GM12878 (cell line): ENCODE measurements around the gene CYB5R3. TPM values are rescaled to one million over a fixed set of nuclear protein-coding genes. Genes with fewer than 3 reads are reported as not detected.

ENCODE experiments used
- ATAC-seq: fragments of 200-7000 bp; cut with Tn5 transposase; 3 replicates; pipeline ENCODE4 v1.9.1; 2020; ENCODE audit warnings: mild to moderate bottlenecking, moderate library complexity
- BruUV-seq: library from RNA; stranded (reverse); fragments of 400-500 nt; replicated peaks from 2 replicates; lab custom pipeline; 2021; lab: Mats Ljungman, UMichigan
- CTCF ChIA-PET: fragments of 300-600 bp; sonication (Branson Sonifier 250); formaldehyde crosslinking; extraction: SDS; loops from one replicate; lab custom pipeline; 2021; ENCODE audit warnings: inconsistent platforms; lab: Yijun Ruan, JAX
- POLR2A ChIA-PET: fragments of 350-600 bp; formaldehyde crosslinking; extraction: SDS; loops from one replicate; lab custom pipeline; 2021; ENCODE audit warnings: inconsistent platforms; lab: Charles Lee
- RAD21 ChIA-PET: fragments of 300-600 bp; sonication (Branson Sonifier 250); formaldehyde crosslinking; loops from one replicate; lab custom pipeline; 2023; ENCODE audit warnings: antibody characterized with exemption; ENCODE audit not compliant: unreplicated experiment; lab: Charles Lee
- SMC1A ChIA-PET: fragments of 300-600 bp; sonication (Branson Sonifier 250); formaldehyde crosslinking; loops from one replicate; lab custom pipeline; 2023; ENCODE audit not compliant: unreplicated experiment, uncharacterized antibody; lab: Charles Lee
- DNase-seq: peaks from one replicate; pipeline ENCODE4 v3.0.0-alpha.2; 2011; ENCODE audit warnings: low read depth, low spot score
- FAIRE-seq: peaks from 3 replicates; lab custom pipeline; 2011; peaks lifted over from hg19 to GRCh38; lab: Jason Lieb, UNC
- H2AFZ ChIP-seq: 2 replicates; pipeline ENCODE4 v1.6.0; 2011; ENCODE audit warnings: low read depth, low read length, control low read depth; ENCODE audit not compliant: control insufficient read depth
- H3K27ac ChIP-seq: 2 replicates; pipeline ENCODE4 v1.5.1; 2011; ENCODE audit warnings: control low read depth; ENCODE audit not compliant: control insufficient read depth, insufficient read depth
- H3K27me3 ChIP-seq, 2 experiments: replicated peaks in 1 of 2; 2 replicates each; pipeline versions ENCODE4 v1.6.0 to v1.6.1; 2011; ENCODE audit warnings: low read length in 1 of 2; ENCODE audit not compliant: control insufficient read depth in 2 of 2, insufficient read depth in 2 of 2
- H3K36me3 ChIP-seq, 2 experiments: 2 replicates each; pipeline ENCODE4 v1.5.1; 2011; ENCODE audit warnings: low read length in 1 of 2; ENCODE audit not compliant: control insufficient read depth in 2 of 2, insufficient read depth in 2 of 2
- H3K4me1 ChIP-seq: 2 replicates; pipeline ENCODE4 v1.6.1; 2011; ENCODE audit warnings: mild to moderate bottlenecking, low read length, moderate library complexity, mixed read lengths; ENCODE audit not compliant: control insufficient read depth, insufficient read depth
- H3K4me2 ChIP-seq: 2 replicates; pipeline ENCODE4 v1.6.0; 2011; ENCODE audit warnings: control low read depth; ENCODE audit not compliant: control insufficient read depth, insufficient read depth
- H3K4me3 ChIP-seq: fragments of 200-600 bp; sonication (generic); 2 replicates; pipeline ENCODE4 v1.5.1; 2016
- H3K79me2 ChIP-seq: 2 replicates; pipeline ENCODE4 v1.6.0; 2011; ENCODE audit warnings: low read length; ENCODE audit not compliant: control insufficient read depth, insufficient read depth
- H3K9ac ChIP-seq: 2 replicates; pipeline ENCODE4 v1.8.0; 2011; ENCODE audit warnings: low read length, control low read depth, mixed read lengths; ENCODE audit not compliant: control insufficient read depth, insufficient read depth
- H3K9me3 ChIP-seq: replicated peaks from 3 replicates; pipeline ENCODE4 v1.5.1; 2011; ENCODE audit warnings: mild to moderate bottlenecking, low read length; ENCODE audit not compliant: control insufficient read depth, insufficient read depth
- H4K20me1 ChIP-seq: 2 replicates; pipeline ENCODE4 v1.6.0; 2011; ENCODE audit not compliant: control insufficient read depth, insufficient read depth
- ATF2 ChIP-seq: IDR thresholded peaks from 2 replicates; pipeline ENCODE4 v1.6.1; 2012; ENCODE audit warnings: low read length, inconsistent platforms
- DPF2 ChIP-seq: fragments of 450-650 bp; IDR thresholded peaks from 2 replicates; pipeline ENCODE4 v1.6.1; 2017; ENCODE audit warnings: mild to moderate bottlenecking
- HSF1 ChIP-seq: fragments of 150-350 bp; IDR thresholded peaks from 2 replicates; pipeline ENCODE4 v1.6.1; 2014; ENCODE audit warnings: mild to moderate bottlenecking, low read depth, low read length
- IKZF1 ChIP-seq: fragments of 450-650 bp; conservative IDR thresholded peaks from 2 replicates; pipeline ENCODE4 v1.6.1; 2017; ENCODE audit warnings: antibody characterized with exemption, mild to moderate bottlenecking
- MAX ChIP-seq: IDR thresholded peaks from 2 replicates; pipeline ENCODE4 v1.6.1; 2012; ENCODE audit warnings: low read depth, low read length, improper control_type of control experiment
- RCOR1 ChIP-seq: conservative IDR thresholded peaks from 2 replicates; pipeline ENCODE4 v1.6.1; 2012; ENCODE audit warnings: low read depth, low read length, improper control_type of control experiment
- SMC3 ChIP-seq: IDR thresholded peaks from 2 replicates; pipeline ENCODE4 v1.6.1; 2011; ENCODE audit warnings: low read length, improper control_type of control experiment, borderline replicate concordance
- SP1 ChIP-seq: IDR thresholded peaks from one replicate; pipeline ENCODE4 v1.6.1; 2011; ENCODE audit warnings: low read depth, low read length
- STAT1 ChIP-seq: fragments of 450-650 bp; conservative IDR thresholded peaks from 2 replicates; pipeline ENCODE4 v1.6.1; 2014; ENCODE audit warnings: antibody characterized with exemption, mild to moderate bottlenecking
- ZBED1 ChIP-seq: IDR thresholded peaks from 2 replicates; pipeline ENCODE4 v1.6.1; 2016; ENCODE audit warnings: borderline replicate concordance
- ZNF207 ChIP-seq: fragments of 450-650 bp; IDR thresholded peaks from 2 replicates; pipeline ENCODE4 v1.6.1; 2014; ENCODE audit warnings: antibody characterized with exemption, mild to moderate bottlenecking, borderline replicate concordance
- ZNF592 ChIP-seq: fragments of 450-650 bp; IDR thresholded peaks from 2 replicates; pipeline ENCODE4 v1.6.1; 2017; ENCODE audit warnings: mild to moderate bottlenecking, moderate library complexity
- WGBS: methylation state at CpG from one replicate; pipeline ENCODE4 v1.1.6; 2016; ENCODE audit warnings: low lambda C conversion rate; ENCODE audit not compliant: insufficient replicate concordance, insufficient coverage; ENCODE audit errors: missing lambda C conversion rate; 5-methylcytosine and 5-hydroxymethylcytosine counted together
- in situ Hi-C: fragments of 300-500 bp; cut with MboI; formaldehyde crosslinking; loops from 9 replicates; pipeline ENCODE4 v1.14.3; 2018; ENCODE audit warnings: mixed read lengths
- intact Hi-C: fragments of 100-400 bp; cut with micrococcal nuclease; formaldehyde crosslinking; loops from one replicate; pipeline ENCODE4 v1.14.2; 2022; ENCODE audit not compliant: unreplicated experiment
- polyA plus RNA-seq, 11 experiments: library from polyadenylated mRNA; depleted of rRNA in 4 of 11; unstranded in 6 of 11; stranded (reverse) in 5 of 11; fragments of >200 nt; fragmentation: Nextera tagmentation in 4 of 11; fragmentation: Illumina TruSeq in 1 of 11; extraction: Ambion mirVana in 4 of 11; extraction: Trizol in 1 of 11; gene quantifications; 1 replicate in 1 of 11; 2 replicates in 10 of 11; pipeline versions ENCODE4 v1.2.1 to v1.2.3, GENCODE V29; 2011 to 2016; ENCODE audit warnings: inconsistent platforms in 2 of 11, missing spikeins in 2 of 11, low read depth in 1 of 11
- total RNA-seq, 4 experiments: library from RNA; depleted of rRNA in 3 of 4; stranded (reverse); fragments of >200 nt in 3 of 4; fragmentation: Illumina TruSeq in 1 of 4; extraction: Trizol in 1 of 4; gene quantifications; 2 replicates each; pipeline versions ENCODE4 v1.2.1 to v1.2.3, GENCODE V29; 2013 to 2021

Gene CYB5R3
- total and polyA plus RNA-seq, 10 of the 15 experiments (the other 5 are each of a cell fraction or from before 2014, with no cell fraction given) = 2.0 to 119 (median 67.8) TPM

GRCh38 chr22:42692239-42693054, 43.3 kb upstream of the CYB5R3 start (continued):
- TF ChIP-seq ZNF592 = no peak

GRCh38 chr22:42691440-42691839, 42.2 kb upstream of the CYB5R3 start:
- CTCF ChIA-PET = no interaction called here
- in situ Hi-C loops (no loop called here), intact Hi-C loops (no loop called here)
- no peaks in the 10 kb centered on the region for H3K79me2 ChIP-seq
- POLR2A ChIA-PET = no interaction called here
- RAD21 ChIA-PET = no interaction called here
- H3K4me1 ChIP-seq = peaks cover 16% of the 10 kb centered on the region
- no peak overlapping the region for H3K4me3 ChIP-seq
- no peak overlapping the region for H3K27ac ChIP-seq
- no TSS peak for BruUV-seq
- no peak for DNase-seq
- H3K27me3 ChIP-seq = no peaks in the 10 kb centered on the region
- ATAC-seq = no peak
- peaks cover 0 to 25% of the 10 kb centered on the region in 2 experiments; a peak in 3 of 4 replicates for H3K36me3 ChIP-seq
- no peak overlapping the region for H3K9ac ChIP-seq
- no peak overlapping the region for H3K4me2 ChIP-seq
- no peaks in the 10 kb centered on the region for H3K9me3 ChIP-seq
- FAIRE-seq = no peak
- no peaks in the 10 kb centered on the region for H4K20me1 ChIP-seq
- no peak overlapping the region for H2AFZ ChIP-seq
- WGBS = 73% methylated on average over 10 of the region's 10 CpGs
- SMC1A ChIA-PET = interaction anchor here (1.2 to 1.3 kb wide), 2 partner anchors 28 to 74 kb away, joined by 4 read pairs; no protein-coding TSS in a partner anchor
- TF ChIP-seq STAT1 (no peak), ZBED1 (no peak), ZNF207 (no peak), HSF1 (no peak), DPF2 (no peak), SMC3 (no peak), SP1 (no peak), MAX (no peak), ATF2 (no peak), RCOR1 (no peak), IKZF1 (no peak)
